Stomach smooth muscle (tissue), 2 donors: ENCODE data around the gene MAPK8IP1.

Source experiments
- H3K27ac ChIP-seq: one replicate; pipeline ENCODE4 v1.7.0; 2013; ENCODE audit warnings: mild to moderate bottlenecking, low read length, inconsistent platforms
- H3K27me3 ChIP-seq, 2 donors: one replicate each; pipeline ENCODE4 v1.7.0; 2013; ENCODE audit warnings: low read length in 2 of 2; ENCODE audit not compliant: insufficient read depth in 2 of 2, control insufficient read depth in 1 of 2
- H3K36me3 ChIP-seq, 2 donors: one replicate each; pipeline ENCODE4 v1.7.0; 2013; ENCODE audit warnings: low read length in 2 of 2; ENCODE audit not compliant: control insufficient read depth in 2 of 2, insufficient read depth in 2 of 2
- H3K4me1 ChIP-seq: one replicate; pipeline ENCODE4 v1.7.0; 2013; ENCODE audit warnings: low read length; ENCODE audit not compliant: control insufficient read depth, insufficient read depth
- H3K4me3 ChIP-seq, 2 donors: one replicate each; pipeline ENCODE4 v1.7.0; 2013; ENCODE audit warnings: low read length in 2 of 2
- H3K9ac ChIP-seq, 2 donors: one replicate each; pipeline ENCODE4 v1.7.0; 2013; ENCODE audit warnings: low read length in 2 of 2, mild to moderate bottlenecking in 1 of 2
- H3K9me3 ChIP-seq, 2 donors: one replicate each; pipeline ENCODE4 v1.7.0; 2013; ENCODE audit warnings: low read length in 2 of 2; ENCODE audit not compliant: control insufficient read depth in 2 of 2
- donor health status: healthy.
- donor health status: Pancreatic carcinoma.

The MAPK8IP1 gene

GRCh38 chr11:45933846-45934579, 48.6 kb downstream of the MAPK8IP1 start:
- peak overlapping the region; percentile 37 for H3K27ac ChIP-seq
- no peak overlapping the region for H3K9ac ChIP-seq
- no peaks in the 10 kb centered on the region for H3K27me3 ChIP-seq
- H3K4me1 ChIP-seq, result peaks cover 10% of the 10 kb centered on the region
- H3K9me3 ChIP-seq, result no peaks in the 10 kb centered on the region
- peaks cover 43 to 46% of the 10 kb centered on the region in 2 donors for H3K36me3 ChIP-seq
- no peak overlapping the region for H3K4me3 ChIP-seq

GRCh38 chr11:45934580-45935318, 49.3 kb downstream of the MAPK8IP1 start:
- H3K27ac ChIP-seq, result no peak overlapping the region
- no peak overlapping the region for H3K9ac ChIP-seq
- H3K4me1 ChIP-seq, result peaks cover 10% of the 10 kb centered on the region
- peaks cover 43 to 47% of the 10 kb centered on the region in 2 donors for H3K36me3 ChIP-seq
- no peaks in the 10 kb centered on the region for H3K27me3 ChIP-seq
- no peak overlapping the region for H3K4me3 ChIP-seq
- no peaks in the 10 kb centered on the region for H3K9me3 ChIP-seq

GRCh38 chr11:45935349-45936064, 50.1 kb downstream of the MAPK8IP1 start:
- Histone ChIP-seq H3K9me3 (no peaks in the 10 kb centered on the region), H3K4me1 (peaks cover 10% of the 10 kb centered on the region), H3K9ac (no peak overlapping the region), H3K4me3 (no peak overlapping the region), H3K27me3 (no peaks in the 10 kb centered on the region), H3K27ac (no peak overlapping the region), H3K36me3 (peaks cover 43 to 48% of the 10 kb centered on the region in 2 donors)

DNA sequence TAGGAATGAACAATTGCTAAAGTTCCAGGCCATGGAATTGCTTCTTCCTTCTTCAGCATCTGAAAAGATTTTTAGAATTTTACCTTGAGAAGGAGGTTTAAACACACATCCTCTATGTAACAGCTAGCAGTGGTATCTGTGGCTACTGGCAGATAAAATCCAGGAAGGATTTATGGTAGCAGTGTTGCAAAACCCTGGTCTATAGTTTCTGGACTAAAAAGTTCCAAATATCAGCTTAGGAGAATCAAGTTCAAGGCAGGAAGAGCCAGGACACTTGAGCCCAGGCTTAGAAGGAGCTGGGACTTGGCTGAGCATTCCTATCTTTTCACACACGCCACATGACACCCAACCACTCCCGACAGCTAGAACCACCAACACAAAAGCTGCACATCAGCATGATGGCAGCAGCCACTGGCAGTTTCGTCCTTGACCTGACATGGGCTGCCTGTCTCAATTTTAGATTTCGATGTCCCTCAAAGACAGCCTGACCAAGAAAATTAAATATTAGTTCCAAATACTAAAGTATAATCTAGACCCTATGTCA, 51.1 kb downstream of the MAPK8IP1 start:
- Histone ChIP-seq H3K27ac (no peak overlapping the region), H3K36me3 (peaks cover 43 to 47% of the 10 kb centered on the region in 2 donors), H3K9me3 (no peaks in the 10 kb centered on the region), H3K27me3 (no peaks in the 10 kb centered on the region), H3K9ac (no peak overlapping the region), H3K4me3 (no peak overlapping the region), H3K4me1 (peaks cover 10% of the 10 kb centered on the region)

DNA sequence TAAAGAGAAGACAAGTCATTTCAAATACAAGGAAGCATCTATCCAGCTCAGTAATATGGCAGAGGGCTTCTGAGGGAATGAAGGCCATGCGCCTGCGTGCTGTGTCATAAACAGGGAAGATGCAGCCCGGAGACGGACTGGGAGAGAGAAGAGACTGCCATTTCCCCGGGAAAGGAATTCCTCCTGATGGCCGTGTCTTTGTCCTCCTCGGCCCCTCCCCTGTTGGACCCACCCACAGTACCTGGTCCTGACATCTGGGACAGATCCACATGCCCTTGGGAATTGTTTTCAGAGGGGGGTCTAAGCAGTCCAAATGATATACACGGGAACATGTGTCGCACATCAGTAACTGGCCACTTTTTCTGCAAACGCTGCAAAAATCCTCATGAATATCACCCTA, 52.5 kb downstream of the MAPK8IP1 start:
- H3K4me1 ChIP-seq, result peaks cover 9% of the 10 kb centered on the region
- H3K36me3 ChIP-seq, result peaks cover 38 to 51% of the 10 kb centered on the region in 2 donors
- H3K27ac ChIP-seq, result no peak overlapping the region

GRCh38 chr11:45939836-45940235, 54.4 kb downstream of the MAPK8IP1 start:
- no peaks in the 10 kb centered on the region for H3K9me3 ChIP-seq
- no peak overlapping the region for H3K27ac ChIP-seq
- no peaks in the 10 kb centered on the region for H3K27me3 ChIP-seq
- H3K9ac ChIP-seq, result no peak overlapping the region
- no peak overlapping the region for H3K4me3 ChIP-seq
- peaks cover 24 to 34% of the 10 kb centered on the region in 2 donors for H3K36me3 ChIP-seq
- H3K4me1 ChIP-seq, result peaks cover 4% of the 10 kb centered on the region

More for the DNA sequence above, 52.5 kb downstream of the MAPK8IP1 start:
- Histone ChIP-seq H3K9ac (no peak overlapping the region), H3K9me3 (no peaks in the 10 kb centered on the region), H3K27me3 (no peaks in the 10 kb centered on the region), H3K4me3 (no peak overlapping the region)

GRCh38 chr11:45941285-45941684, 55.8 kb downstream of the MAPK8IP1 start:
- Histone ChIP-seq H3K27ac (no peak overlapping the region), H3K9me3 (no peaks in the 10 kb centered on the region), H3K36me3 (peaks cover 19 to 33% of the 10 kb centered on the region in 2 donors), H3K9ac (no peak overlapping the region), H3K4me3 (no peak overlapping the region), H3K27me3 (no peaks in the 10 kb centered on the region), H3K4me1 (peaks cover 17% of the 10 kb centered on the region)

- Histone ChIP-seq H3K4me1 (peaks cover 17% of the 10 kb centered on the region), H3K9ac (no peak overlapping the region), H3K27ac (no peak overlapping the region), H3K9me3 (no peaks in the 10 kb centered on the region), H3K36me3 (peaks cover 19 to 29% of the 10 kb centered on the region in 2 donors), H3K4me3 (no peak overlapping the region), H3K27me3 (no peaks in the 10 kb centered on the region)
Observed at GRCh38 chr11:45942381-45942780, 56.9 kb downstream of the MAPK8IP1 start.

GRCh38 chr11:45945397-45945999, 60.0 kb downstream of the MAPK8IP1 start:
- Histone ChIP-seq H3K9ac (peak overlapping the region in 1 of 2 donors; percentile 35), H3K36me3 (peaks cover 29 to 40% of the 10 kb centered on the region in 2 donors), H3K4me1 (peaks cover 20% of the 10 kb centered on the region), H3K27ac (peak overlapping the region; percentile 82), H3K9me3 (no peaks in the 10 kb centered on the region), H3K27me3 (no peaks in the 10 kb centered on the region), H3K4me3 (no peak overlapping the region)

- Histone ChIP-seq H3K9ac (no peak overlapping the region), H3K9me3 (no peaks in the 10 kb centered on the region), H3K27me3 (no peaks in the 10 kb centered on the region), H3K4me1 (peaks cover 20% of the 10 kb centered on the region), H3K4me3 (no peak overlapping the region), H3K27ac (no peak overlapping the region), H3K36me3 (peaks cover 28 to 32% of the 10 kb centered on the region in 2 donors)
Observed at GRCh38 chr11:45947885-45948284, 62.4 kb downstream of the MAPK8IP1 start.
